Measurements from ENCODE around the gene ZNF770. TPM values are rescaled to one million over a fixed set of nuclear protein-coding genes. Genes with fewer than 3 reads are reported as not detected.

ZNF770 gene
- total RNA-seq, 1 donor = 36.8 TPM

- H3K4me3 ChIP-seq (ENCODE audit: low read depth, low read length) = no peak overlapping the region
- no peak for TF ChIP-seq CTCF (IDR thresholded peaks at IDR 0.05; ENCODE audit: insufficient read depth, low read length)
- DNase-seq (ENCODE audit: low read depth) = no peak
Measured at GRCh38 chr15:34993877-34994276, 5.8 kb upstream of the ZNF770 start.

GRCh38 chr15:34993412-34993811, 5.3 kb upstream of the ZNF770 start:
- H3K4me3 ChIP-seq (ENCODE audit: low read depth, low read length) = no peak overlapping the region
- no peak for DNase-seq (ENCODE audit: low read depth)
- TF ChIP-seq CTCF (IDR thresholded peaks at IDR 0.05; ENCODE audit: insufficient read depth, low read length) = no peak

GRCh38 chr15:34987609-34988026, 469 bp downstream of the ZNF770 start:
- peak overlapping the region; percentile 95 for H3K4me3 ChIP-seq (ENCODE audit: low read depth, low read length)
- TF ChIP-seq CTCF (IDR thresholded peaks at IDR 0.05; ENCODE audit: insufficient read depth, low read length) = no peak
- DNase-seq (ENCODE audit: low read depth) = no peak

GRCh38 chr15:34986771-34987480, 1.2 kb downstream of the ZNF770 start:
- no peak for DNase-seq (ENCODE audit: low read depth)
- H3K4me3 ChIP-seq (ENCODE audit: low read depth, low read length) = peak overlapping the region; percentile 95
- TF ChIP-seq CTCF (IDR thresholded peaks at IDR 0.05; ENCODE audit: insufficient read depth, low read length) = no peak

GRCh38 chr15:34986326-34986725, 1.8 kb downstream of the ZNF770 start:
- H3K4me3 ChIP-seq (ENCODE audit: low read depth, low read length) = peak overlapping the region; percentile 50
- TF ChIP-seq CTCF (IDR thresholded peaks at IDR 0.05; ENCODE audit: insufficient read depth, low read length) = no peak
- DNase-seq (ENCODE audit: low read depth) = no peak

GRCh38 chr15:34984889-34985630, 3.0 kb downstream of the ZNF770 start:
- peak; percentile 28 for DNase-seq (ENCODE audit: low read depth)
- H3K4me3 ChIP-seq (ENCODE audit: low read depth, low read length) = no peak overlapping the region
- TF ChIP-seq CTCF (IDR thresholded peaks at IDR 0.05; ENCODE audit: insufficient read depth, low read length) = no peak
